Measurements from ENCODE around the gene CLEC4M.

DNA sequence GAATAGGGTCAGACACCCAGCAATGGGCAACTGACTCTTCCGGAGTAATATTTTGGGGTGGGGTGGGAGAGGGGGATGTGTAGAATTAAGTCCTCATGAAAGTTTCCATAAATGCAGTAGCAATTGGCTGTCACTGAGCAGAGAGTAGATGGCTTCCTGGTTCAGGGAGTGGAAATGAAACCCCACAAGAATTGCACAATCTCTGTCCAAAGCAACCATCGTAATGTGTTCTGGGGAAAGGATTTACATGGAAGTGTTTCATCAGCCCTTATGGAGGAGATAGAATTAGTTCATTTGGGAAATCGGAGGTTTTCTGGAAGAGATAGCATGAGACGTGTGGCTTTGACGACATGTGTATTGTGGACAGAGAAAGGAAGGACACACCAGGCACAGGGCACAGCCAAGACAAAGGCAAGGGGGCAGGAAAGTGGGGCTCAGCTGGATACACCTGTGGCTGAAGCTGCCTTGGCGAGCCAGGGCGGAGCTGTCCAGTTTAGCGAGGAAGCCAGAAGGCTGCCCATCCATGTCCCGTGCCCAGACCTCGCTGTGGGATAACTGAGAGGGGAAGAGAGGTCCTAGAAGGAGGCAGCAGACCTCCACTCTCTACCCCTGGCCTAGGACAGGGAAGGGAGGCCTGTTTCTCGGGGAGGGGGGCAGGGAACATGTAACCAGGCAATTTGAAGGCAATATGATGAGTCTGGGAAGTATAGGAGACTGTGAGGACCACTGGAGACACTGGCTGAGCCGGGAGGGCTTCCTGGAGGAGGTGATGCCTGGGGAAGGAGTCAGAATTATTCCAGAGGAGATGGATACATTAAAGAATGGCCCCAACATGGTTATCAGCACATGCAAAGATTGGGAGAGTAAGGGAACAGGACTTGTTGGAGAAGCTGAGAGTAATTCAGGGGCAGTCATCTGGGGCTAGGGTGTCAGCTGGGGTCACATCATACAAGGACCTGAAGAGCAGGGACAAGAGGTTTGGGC is 28.5 kb upstream of the CLEC4M start:
- no peak for TF ChIP-seq CTCF (conservative IDR thresholded peaks at IDR 0.05)
- TF ChIP-seq ZFX (IDR thresholded peaks at IDR 0.05): no peak

Data from C4-2B (cell line).